Activated T-cell treated with anti-CD3 and anti-CD28 coated beads, Interleukin-2, amount 50 U/mL, for 1 hour (primary cell): Measurements from ENCODE around the gene BST1.
"Not testable (repeated sequence)": the region's sequence is repeated elsewhere in the genome, so short reads cannot be mapped to it uniquely, and the experiment has no call there.

Experiments
- DNase-seq: peaks from one replicate; pipeline ENCODE4 v3.0.0-alpha.2; 2020

The BST1 gene

DNA sequence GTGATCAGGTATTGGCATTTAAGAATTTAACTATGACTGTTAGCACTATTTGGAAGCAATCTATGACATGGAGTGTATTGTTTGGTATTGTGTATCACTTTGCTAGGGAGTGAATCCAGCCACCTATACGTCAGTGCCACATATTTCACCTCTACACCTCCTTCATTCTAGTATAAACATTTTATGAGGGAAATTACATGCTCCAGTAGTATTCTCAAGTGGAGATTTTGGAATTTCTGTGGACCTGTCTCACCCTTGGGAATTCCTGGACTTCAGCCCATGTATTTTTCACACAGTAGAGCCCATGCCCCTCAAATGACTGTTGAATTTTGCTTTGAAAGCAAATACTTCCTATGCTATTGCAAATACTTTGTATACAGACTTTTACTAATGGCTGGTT is 11.3 kb downstream of the BST1 start:
- DNase-seq, result no peak

GRCh38 chr4:15714646-15715435 is 12.0 kb downstream of the BST1 start:
- no peak for DNase-seq

DNA sequence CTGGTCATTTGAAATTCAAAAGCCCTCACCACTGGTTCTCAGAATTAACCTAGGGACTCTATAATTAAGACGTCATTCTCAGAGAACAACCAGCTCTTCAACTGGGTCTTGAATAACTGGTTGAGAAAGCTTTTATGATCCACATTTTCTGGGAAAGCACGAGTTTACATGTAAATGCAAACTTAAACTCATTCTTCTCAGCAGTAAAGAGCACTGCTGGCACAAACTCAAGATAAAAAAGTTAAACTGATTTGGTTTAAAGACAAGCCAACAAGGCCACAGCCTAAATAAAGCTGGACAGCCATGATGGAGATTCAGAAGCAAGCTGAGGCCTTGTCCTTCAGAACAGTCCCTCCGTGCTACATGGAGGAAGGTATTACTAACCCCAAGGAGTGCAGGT is 13.2 kb downstream of the BST1 start:
- no peak for DNase-seq

- no peak for DNase-seq
These were observed 14.2 kb downstream of the BST1 start for GRCh38 chr4:15717086-15717485.

- no peak for DNase-seq
These were observed 15.0 kb downstream of the BST1 start for GRCh38 chr4:15717657-15718416.

DNA sequence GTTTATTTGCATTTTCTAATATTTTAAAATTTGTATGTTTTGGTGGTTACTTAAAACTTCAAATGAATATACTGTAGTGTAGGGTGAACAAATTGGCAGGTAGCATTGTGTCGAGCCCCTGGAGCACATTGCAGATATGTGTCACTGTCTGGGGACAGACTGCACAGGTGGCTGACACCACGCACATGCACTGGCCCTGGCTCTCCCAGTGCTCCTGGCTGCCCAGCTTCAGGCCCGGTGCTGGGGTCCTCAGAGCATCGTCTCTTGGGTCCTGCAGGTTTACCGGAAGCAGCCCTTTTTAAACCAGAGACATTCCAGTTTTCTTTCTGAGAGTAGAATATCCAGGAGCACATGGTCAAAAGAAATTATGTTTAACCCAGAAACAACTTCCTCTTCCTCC is 15.6 kb downstream of the BST1 start:
- no peak for DNase-seq

DNA sequence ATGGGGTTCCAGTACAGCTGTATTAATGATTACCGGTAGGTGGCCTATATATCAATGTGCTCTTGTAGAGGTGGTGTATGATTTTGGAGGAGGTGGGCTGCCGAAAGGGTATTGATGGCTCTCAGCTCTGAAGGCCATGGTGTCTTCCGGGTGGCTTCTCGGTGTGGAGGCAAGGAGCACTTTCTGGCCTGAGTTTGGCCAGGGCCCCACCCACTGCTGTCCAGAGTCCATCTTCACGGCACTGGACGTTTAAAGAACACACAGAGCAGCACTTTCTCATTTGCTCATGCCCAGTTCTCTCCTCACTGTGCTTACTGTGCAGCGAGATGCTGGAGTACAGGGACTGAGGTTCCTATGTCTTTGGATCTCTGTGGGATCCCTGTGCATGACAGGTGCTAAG is 16.1 kb downstream of the BST1 start:
- DNase-seq, result no peak

DNA sequence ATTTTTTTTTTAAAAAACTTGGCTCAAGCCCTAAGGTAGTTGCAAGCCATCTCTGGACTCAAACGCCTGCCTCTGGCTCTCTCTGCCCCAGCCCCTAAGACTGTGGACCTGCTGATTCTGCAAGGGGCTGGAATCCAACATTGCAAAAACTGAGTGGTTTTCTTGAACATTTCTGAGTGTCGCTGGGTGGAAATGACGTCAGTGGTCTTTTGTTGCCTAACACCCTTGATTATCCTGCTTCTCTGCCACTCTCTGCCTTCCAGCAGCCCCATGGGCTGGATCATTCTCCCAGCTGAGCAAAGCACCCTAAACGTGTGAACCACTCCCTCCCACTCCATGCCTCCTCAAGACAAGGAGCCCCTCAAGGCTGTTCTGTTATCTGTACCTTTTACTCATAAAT is 16.6 kb downstream of the BST1 start:
- DNase-seq, result no peak

- DNase-seq, result no peak
These were observed 18.0 kb downstream of the BST1 start for GRCh38 chr4:15720851-15721250.

- DNase-seq, result no peak
These were observed 22.7 kb downstream of the BST1 start for GRCh38 chr4:15725608-15726007.

DNA sequence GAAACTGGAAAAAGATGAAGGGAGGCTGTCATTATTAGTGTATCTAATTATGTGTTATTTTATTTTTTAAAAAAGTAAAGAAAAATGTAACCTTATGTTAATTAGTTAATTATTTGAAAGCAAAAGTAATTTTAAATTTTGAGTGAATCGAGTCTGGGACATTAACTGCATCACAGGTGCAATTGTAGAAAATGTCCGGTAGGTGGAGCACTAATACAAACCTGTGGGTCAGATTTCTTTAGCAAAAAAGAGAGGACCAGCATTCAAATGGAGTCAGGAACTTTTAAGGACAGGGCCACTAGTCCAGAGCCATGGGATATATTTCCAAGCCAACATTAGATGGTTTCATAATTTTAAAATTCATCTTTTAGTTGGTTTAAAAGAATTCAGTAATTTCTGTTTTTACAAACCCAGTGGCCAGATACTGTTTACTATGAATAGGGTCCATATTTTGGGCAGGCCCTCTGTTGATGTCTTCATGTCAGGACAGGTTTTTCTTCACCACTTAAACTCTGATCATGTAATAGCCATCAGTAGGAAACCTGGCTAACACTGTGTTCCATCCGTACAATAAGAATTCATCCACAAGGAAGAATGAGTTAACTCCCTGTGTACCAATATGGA is 27.2 kb downstream of the BST1 start:
- DNase-seq, result no peak

GRCh38 chr4:15733061-15733460 is 30.2 kb downstream of the BST1 start:
- not testable (repeated sequence) for DNase-seq

DNA sequence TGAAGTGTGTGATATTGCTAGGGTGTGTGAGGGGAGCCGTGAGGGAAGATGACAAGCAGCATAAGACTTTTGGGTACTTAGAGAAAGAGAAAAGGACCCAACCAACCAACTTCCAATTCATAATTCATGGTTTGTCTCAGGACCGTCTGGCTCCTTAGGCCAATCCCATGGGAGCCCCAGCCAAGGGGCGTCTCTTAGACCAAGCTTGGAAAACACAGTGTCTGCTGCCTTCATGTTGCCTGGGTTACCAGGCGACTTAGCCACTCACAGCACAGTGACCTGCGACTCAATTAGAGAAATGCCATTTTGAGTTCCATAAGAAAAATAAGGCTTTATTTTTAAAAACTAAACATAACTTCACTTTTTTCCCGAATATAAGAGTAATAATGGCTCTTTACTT is 32.7 kb downstream of the BST1 start:
- DNase-seq, result no peak

DNA sequence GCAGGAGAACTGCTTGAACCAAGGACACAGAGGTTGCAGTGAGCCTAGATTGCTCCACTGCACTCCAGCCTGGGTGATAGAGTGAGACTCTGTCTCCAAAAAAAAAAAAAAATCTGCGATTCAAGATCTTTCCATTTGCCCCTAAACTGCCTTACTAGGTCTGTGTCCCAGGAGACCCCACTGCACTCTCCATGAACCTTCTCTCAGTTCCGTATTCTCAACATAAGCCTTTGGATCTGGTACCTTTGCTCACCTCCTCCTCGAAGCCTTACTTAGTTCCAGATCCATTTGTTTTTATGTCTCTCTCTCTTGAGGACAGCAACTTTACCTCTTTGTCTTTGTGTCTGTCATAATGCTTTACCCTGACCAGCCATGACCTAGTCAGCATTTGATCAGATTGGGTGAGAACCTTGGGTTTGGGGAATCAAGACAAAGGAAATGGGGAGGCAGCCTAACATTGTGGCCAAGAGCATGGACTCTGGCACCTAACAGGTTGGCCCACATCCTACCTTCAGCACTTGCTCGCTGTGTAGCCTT is 33.7 kb downstream of the BST1 start:
- no peak for DNase-seq

DNA sequence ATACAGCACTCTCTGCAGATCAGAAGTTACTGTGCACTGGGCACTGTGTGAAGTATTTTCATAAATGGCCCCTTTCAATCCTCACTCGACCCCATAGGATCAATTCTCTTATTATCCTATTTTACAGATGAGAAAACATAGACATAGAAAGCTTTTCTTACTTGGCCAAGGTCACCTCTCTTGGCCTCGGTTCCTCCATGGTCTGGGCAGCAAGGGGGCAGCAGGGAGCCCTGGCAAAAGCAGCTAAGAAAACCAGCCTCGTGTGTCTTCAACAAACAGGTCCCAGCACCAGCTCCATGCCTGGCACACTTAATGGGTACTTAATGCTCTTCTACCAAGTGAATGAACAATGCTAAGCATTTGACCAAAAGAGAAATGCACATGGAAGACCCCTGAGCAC is 34.4 kb downstream of the BST1 start:
- no peak for DNase-seq

DNA sequence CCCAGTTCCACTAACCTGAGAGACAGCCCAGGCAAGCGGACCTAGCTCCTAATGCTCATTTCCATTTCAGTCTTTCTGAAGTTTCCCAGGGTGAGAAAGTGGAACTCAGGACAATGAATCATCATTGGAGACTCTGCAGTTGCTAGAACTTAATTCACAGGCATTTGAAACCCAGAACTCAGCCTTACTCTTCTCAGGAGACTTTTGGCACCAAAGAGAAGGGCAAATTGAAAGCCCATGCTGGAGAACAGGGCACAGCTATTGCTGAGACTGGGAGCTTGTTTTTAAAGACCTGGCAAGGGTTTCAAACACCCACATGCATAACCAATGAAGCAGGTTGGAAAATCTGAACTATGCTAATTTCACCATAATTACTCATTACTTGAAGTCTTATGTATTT is 36.0 kb downstream of the BST1 start:
- no peak for DNase-seq

GRCh38 chr4:15740764-15741404 is 38.0 kb downstream of the BST1 start:
- no peak for DNase-seq

GRCh38 chr4:15742083-15742582 is 39.3 kb downstream of the BST1 start:
- DNase-seq, result no peak

DNA sequence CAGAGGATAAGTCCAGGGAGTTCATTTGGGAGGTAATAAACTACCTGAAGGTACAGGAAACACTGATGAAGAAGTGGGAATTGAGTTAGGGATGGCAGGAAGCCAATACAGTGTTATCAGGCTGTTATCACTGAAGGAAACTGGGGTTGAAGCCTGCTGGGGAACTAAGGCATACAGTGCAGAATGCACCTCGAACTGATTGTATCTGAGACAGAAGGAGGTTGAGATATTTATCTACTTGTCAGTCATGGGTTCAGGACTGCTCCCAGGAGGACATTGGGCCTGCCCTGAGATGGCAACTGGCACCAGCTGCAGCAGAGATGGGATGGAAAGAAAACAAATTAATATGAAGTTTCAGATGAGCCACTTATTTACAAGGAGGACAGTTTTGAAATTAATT is 39.8 kb downstream of the BST1 start:
- no peak for DNase-seq

GRCh38 chr4:15744016-15744545 is 41.2 kb downstream of the BST1 start:
- no peak for DNase-seq

- no peak for DNase-seq
These were observed 43.2 kb downstream of the BST1 start for GRCh38 chr4:15746110-15746509.

DNA sequence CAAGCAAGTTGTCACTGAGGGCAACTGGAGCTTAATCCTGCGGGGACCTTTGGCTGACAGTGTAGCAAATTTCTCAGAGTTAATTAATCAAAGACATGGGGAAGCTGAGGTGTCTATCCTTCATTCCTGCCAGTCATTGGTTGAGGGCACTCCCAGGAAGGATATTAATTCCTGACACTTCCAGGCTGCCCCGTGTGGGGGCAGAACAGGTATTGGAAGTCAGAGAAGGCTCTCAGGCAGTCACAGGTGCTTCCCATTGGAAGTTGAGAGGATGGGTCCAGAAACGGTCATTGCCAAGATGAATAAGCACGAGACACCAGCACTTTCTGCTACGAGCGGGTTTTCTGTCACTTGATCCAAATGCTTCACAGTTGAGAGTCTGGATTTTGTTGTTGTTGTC is 46.1 kb downstream of the BST1 start:
- no peak for DNase-seq

GRCh38 chr4:15751153-15751552 is 48.3 kb downstream of the BST1 start:
- DNase-seq, result no peak
